ENCODE measurements around the gene ZNF718. TPM values are rescaled to one million over a fixed set of nuclear protein-coding genes. Genes with fewer than 3 reads are reported as not detected.
A peak's percentile ranks its signal among the peaks of the same experiment; 100 is the strongest.
"Not testable (repeated sequence)": the region's sequence is repeated elsewhere in the genome, so short reads cannot be mapped to it uniquely, and the experiment has no call there.

ZNF718 gene
- total and polyA plus RNA-seq, 2 experiments from 2014 or later = 9.7 to 35.1 TPM

DNA sequence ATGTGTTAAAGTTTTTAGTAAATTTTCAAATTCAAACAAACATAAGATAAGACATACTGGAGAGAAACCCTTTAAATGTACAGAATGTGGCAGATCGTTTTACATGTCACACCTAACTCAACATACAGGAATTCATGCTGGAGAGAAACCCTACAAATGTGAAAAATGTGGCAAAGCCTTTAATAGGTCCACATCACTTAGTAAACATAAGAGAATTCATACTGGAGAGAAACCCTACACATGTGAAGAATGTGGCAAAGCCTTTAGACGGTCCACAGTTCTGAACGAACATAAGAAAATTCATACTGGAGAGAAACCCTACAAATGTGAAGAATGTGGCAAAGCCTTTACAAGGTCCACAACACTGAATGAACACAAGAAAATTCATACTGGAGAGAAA is 38.4 kb upstream of the ZNF718 start (continued):
- TF ChIP-seq JUNB (IDR thresholded peaks at IDR 0.05; ENCODE audit: unreplicated experiment) = no peak
- no peak for TF ChIP-seq ZNF331 (CRISPR knock-in tag; IDR thresholded peaks at IDR 0.05; ENCODE audit: low read depth)
- TF ChIP-seq, protein P1, sequence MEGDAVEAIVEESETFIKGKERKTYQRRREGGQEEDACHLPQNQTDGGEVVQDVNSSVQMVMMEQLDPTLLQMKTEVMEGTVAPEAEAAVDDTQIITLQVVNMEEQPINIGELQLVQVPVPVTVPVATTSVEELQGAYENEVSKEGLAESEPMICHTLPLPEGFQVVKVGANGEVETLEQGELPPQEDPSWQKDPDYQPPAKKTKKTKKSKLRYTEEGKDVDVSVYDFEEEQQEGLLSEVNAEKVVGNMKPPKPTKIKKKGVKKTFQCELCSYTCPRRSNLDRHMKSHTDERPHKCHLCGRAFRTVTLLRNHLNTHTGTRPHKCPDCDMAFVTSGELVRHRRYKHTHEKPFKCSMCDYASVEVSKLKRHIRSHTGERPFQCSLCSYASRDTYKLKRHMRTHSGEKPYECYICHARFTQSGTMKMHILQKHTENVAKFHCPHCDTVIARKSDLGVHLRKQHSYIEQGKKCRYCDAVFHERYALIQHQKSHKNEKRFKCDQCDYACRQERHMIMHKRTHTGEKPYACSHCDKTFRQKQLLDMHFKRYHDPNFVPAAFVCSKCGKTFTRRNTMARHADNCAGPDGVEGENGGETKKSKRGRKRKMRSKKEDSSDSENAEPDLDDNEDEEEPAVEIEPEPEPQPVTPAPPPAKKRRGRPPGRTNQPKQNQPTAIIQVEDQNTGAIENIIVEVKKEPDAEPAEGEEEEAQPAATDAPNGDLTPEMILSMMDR (conservative IDR thresholded peaks at IDR 0.05; ENCODE audit: low read depth in 2 of 2) = no peak
- TF ChIP-seq NANOG (IDR thresholded peaks at IDR 0.05; ENCODE audit: borderline replicate concordance) = no peak
- TF ChIP-seq ZNF114 (CRISPR knock-in tag; IDR thresholded peaks at IDR 0.05) = no peak
- no peak for TF ChIP-seq STAT1 (IDR thresholded peaks at IDR 0.05; ENCODE audit: unreplicated experiment)

DNA sequence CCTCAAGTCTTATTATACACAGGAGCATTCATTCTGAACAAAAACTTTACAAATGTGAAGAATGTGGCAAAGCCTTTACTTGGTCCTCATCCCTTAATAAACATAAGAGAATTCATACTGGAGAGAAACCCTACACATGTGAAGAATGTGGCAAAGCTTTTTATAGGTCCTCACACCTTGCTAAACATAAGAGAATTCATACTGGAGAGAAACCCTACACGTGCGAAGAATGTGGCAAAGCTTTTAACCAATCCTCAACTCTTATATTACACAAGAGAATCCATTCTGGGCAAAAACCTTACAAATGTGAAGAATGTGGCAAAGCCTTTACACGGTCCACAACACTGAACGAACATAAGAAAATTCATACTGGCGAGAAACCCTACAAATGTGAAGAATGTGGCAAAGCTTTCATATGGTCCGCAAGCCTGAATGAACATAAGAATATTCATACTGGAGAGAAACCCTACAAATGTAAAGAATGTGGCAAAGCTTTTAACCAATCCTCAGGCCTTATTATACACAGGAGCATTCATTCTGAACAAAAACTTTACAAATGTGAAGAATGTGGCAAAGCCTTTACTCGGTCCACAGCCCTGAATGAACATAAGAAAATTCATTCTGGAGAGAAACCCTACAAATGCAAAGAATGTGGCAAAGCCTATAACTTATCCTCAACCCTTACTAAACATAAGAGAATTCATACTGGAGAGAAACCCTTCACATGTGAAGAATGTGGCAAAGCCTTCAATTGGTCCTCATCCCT is 37.6 kb upstream of the ZNF718 start:
- peaks cover 91% of the 10 kb centered on the region for H3K36me3 ChIP-seq (ENCODE audit: insufficient read depth)
- Mint-ChIP-seq H3K36me3 (ENCODE audit: low read depth) (peaks cover 98% of the 10 kb centered on the region), H3K9me3 (peaks cover 98% of the 10 kb centered on the region)
- H3K9me2 ChIP-seq (ENCODE audit: insufficient read depth); H3K27ac Mint-ChIP-seq; H3K27me3 ChIP-seq (ENCODE audit: insufficient read depth); H3K4me1 ChIP-seq (ENCODE audit: insufficient read depth); H3K27ac ChIP-seq (ENCODE audit: low read depth); H3K4me2 ChIP-seq; H3K4me1 Mint-ChIP-seq; H4K20me1 ChIP-seq (replicated peaks; ENCODE audit: insufficient read depth); H3K27me3 Mint-ChIP-seq (ENCODE audit: insufficient read depth, low read depth, poor library complexity); DNase-seq (ENCODE audit: low spot score); H3K4me3 Mint-ChIP-seq; ATAC-seq; H3F3A ChIP-seq (replicated peaks; ENCODE audit: low read depth); H2AFZ ChIP-seq: not testable (repeated sequence)
- H3K79me2 ChIP-seq (replicated peaks; ENCODE audit: insufficient read depth) = peaks cover 16% of the 10 kb centered on the region
- H3K4me3 ChIP-seq = peak overlapping the region; percentile 11; the same call in 1 of the 2 replicates

DNA sequence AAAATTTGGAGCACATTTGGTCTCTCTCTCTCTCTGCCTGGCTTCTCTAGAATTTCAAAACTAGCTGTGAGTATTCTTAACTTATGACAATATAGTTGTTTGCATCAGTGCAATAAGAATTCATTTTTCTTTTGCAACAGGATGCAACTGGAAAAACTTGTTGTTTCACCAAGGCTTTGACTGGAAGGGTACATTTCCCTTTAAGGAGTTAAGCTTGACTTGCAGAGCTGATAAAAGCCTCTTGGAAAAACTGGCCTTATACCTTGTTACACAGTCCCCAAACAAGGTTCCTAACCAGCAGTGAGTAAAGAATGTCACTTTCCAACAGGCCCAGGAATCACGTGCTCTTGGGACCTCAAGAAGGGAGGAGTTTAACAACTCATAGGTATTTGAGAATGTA is 25.9 kb upstream of the ZNF718 start:
- H3K4me3 ChIP-seq = no peak overlapping the region
- no peaks in the 10 kb centered on the region for H3K79me2 ChIP-seq (replicated peaks; ENCODE audit: insufficient read depth)
- no peak overlapping the region for H3K27ac ChIP-seq (ENCODE audit: low read depth)
- peaks cover 5% of the 10 kb centered on the region for H3K27me3 Mint-ChIP-seq (ENCODE audit: insufficient read depth, low read depth, poor library complexity)
- H3K36me3 ChIP-seq (ENCODE audit: insufficient read depth) = peaks cover 12% of the 10 kb centered on the region
- no peaks in the 10 kb centered on the region for H3K4me1 Mint-ChIP-seq
- peaks cover 6% of the 10 kb centered on the region; the same call in 1 of the 2 replicates for H3K9me2 ChIP-seq (ENCODE audit: insufficient read depth)
- no peaks in the 10 kb centered on the region for H4K20me1 ChIP-seq (replicated peaks; ENCODE audit: insufficient read depth)
- H3F3A ChIP-seq (replicated peaks; ENCODE audit: low read depth) = no peaks in the 10 kb centered on the region
- ATAC-seq (no peak), DNase-seq (ENCODE audit: low spot score) (no peak)
- H3K27me3 ChIP-seq (ENCODE audit: insufficient read depth) = no peaks in the 10 kb centered on the region
- no peaks in the 10 kb centered on the region for H3K4me1 ChIP-seq (ENCODE audit: insufficient read depth)
- peaks cover 51% of the 10 kb centered on the region for H3K36me3 Mint-ChIP-seq (ENCODE audit: low read depth)
- H2AFZ ChIP-seq = no peak overlapping the region
- peaks cover 89% of the 10 kb centered on the region for H3K9me3 Mint-ChIP-seq
- H3K4me2 ChIP-seq = no peak overlapping the region
- H3K27ac Mint-ChIP-seq = no peak overlapping the region
- no peak overlapping the region for H3K4me3 Mint-ChIP-seq
- no peak for TF ChIP-seq ZNF114 (CRISPR knock-in tag; IDR thresholded peaks at IDR 0.05)
- TF ChIP-seq, protein P1 (conservative IDR thresholded peaks at IDR 0.05; ENCODE audit: low read depth in 2 of 2) = no peak
- TF ChIP-seq POLR2AphosphoS5 (IDR thresholded peaks at IDR 0.05; ENCODE audit: low read depth) = no peak
- no peak for TF ChIP-seq EZH2phosphoT487 (IDR thresholded peaks at IDR 0.05; ENCODE audit: unreplicated experiment)
- TF ChIP-seq, protein P2, sequence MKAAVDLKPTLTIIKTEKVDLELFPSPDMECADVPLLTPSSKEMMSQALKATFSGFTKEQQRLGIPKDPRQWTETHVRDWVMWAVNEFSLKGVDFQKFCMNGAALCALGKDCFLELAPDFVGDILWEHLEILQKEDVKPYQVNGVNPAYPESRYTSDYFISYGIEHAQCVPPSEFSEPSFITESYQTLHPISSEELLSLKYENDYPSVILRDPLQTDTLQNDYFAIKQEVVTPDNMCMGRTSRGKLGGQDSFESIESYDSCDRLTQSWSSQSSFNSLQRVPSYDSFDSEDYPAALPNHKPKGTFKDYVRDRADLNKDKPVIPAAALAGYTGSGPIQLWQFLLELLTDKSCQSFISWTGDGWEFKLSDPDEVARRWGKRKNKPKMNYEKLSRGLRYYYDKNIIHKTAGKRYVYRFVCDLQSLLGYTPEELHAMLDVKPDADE (IDR thresholded peaks at IDR 0.05) = no peak
- TF ChIP-seq ZNF331 (CRISPR knock-in tag; IDR thresholded peaks at IDR 0.05; ENCODE audit: low read depth) = no peak
- TF ChIP-seq CREB1 (CRISPR knock-in tag; IDR thresholded peaks at IDR 0.05; ENCODE audit: low read depth) = no peak

Data from GM23338 (cell line).